ENCODE measurements around the gene NCS1.
"Not testable (repeated sequence)": the region's sequence is repeated elsewhere in the genome, so short reads cannot be mapped to it uniquely, and the experiment has no call there.

Gene NCS1

GRCh38 chr9:130246126-130246525 lies 73.9 kb downstream of the NCS1 start:
- Histone ChIP-seq H3K27ac (ENCODE audit: low read depth, low read length, severe bottlenecking) (no peak overlapping the region), H3K36me3 (ENCODE audit: control insufficient read depth, insufficient read depth, low read length) (no peaks in the 10 kb centered on the region), H3K9me3 (ENCODE audit: control insufficient read depth, low read length) (no peaks in the 10 kb centered on the region), H3K4me3 (ENCODE audit: extremely low read depth, insufficient read depth, low read length, poor library complexity, severe bottlenecking) (no peak overlapping the region), H3K4me1 (ENCODE audit: control insufficient read depth, insufficient read depth, low read length, poor library complexity, severe bottlenecking) (no peaks in the 10 kb centered on the region)
- 79 to 94% methylated on average over 2 of the region's 3 CpGs for WGBS, 2 experiments (ENCODE audit: insufficient coverage in 2 of 2)

DNA sequence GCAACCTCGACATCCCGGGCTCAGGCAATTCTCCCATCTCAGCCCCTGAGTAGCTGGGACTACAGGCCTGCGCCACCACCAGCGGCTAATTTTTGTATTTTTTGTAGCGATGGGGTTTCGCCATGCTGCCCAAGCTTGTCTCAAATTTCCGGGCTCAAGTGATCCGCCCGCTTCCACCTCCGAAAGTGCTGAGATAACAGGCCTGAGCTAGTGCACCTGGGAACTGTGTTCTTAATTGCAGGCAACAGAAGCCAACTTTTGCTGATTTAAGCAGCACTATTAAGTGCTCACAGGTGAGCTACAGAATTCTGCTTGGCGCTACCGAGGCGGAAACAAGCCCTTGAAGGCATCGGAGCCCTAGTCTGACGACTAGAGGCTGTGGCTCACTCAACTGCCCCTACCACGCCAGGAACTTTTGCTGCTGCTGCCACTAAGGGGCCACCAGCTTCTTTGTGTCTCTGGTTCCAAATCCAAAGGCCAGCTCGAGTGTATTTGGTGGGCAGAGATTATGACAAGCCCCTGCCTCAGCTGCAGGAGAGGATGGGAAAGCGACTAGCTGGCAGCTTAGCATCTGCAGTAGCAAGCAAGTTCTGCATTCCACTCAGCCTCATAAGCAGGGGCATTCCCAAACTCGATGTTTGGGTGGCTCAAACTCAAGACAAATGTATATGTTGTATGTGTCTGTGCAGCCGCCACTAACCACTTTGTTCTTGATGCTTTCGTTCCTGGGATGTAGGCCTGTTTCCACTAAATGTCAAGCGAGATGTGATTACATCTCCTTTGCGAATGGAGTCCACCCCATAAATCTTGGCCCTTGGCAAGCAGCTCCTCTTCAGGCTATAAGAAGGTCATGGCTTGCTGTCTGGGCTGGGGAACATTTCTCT lies 82.8 kb downstream of the NCS1 start:
- no peak overlapping the region for H3K27ac ChIP-seq (ENCODE audit: low read depth, low read length, severe bottlenecking)
- H3K4me3 ChIP-seq (ENCODE audit: extremely low read depth, insufficient read depth, low read length, poor library complexity, severe bottlenecking): no peak overlapping the region
- H3K9me3 ChIP-seq (ENCODE audit: control insufficient read depth, low read length): no peaks in the 10 kb centered on the region
- no peaks in the 10 kb centered on the region for H3K4me1 ChIP-seq (ENCODE audit: control insufficient read depth, insufficient read depth, low read length, poor library complexity, severe bottlenecking)
- 88 to 93% methylated on average over 22 to 23 of the region's 23 CpGs for WGBS, 2 experiments (ENCODE audit: insufficient coverage in 2 of 2)
- no peaks in the 10 kb centered on the region for H3K36me3 ChIP-seq (ENCODE audit: control insufficient read depth, insufficient read depth, low read length)

DNA sequence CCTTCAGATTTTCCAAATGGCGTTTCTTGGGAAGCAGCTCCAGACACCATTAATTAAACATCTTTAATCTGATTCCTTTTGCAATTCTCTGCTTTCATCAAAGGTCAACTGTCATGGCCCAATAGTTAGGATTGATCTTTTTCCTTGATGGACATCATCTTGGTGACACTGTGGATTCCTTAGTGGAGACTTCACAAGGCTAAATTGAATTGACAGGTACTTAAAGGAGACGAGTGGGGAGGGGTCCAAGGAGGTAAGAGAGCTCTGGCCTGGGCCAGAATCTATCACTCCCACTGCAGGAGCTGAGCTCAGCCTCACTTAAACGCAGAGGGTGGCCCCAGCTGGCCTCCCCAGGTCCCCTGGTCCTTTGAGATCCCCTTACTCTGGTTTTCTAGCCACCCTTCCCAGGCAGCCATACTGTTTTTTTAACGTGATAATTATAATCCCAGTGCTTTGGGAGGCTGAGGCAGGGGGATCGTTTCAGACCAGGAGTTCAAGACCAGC lies 83.5 kb downstream of the NCS1 start:
- no peaks in the 10 kb centered on the region for H3K36me3 ChIP-seq (ENCODE audit: control insufficient read depth, insufficient read depth, low read length)
- no peak overlapping the region for H3K27ac ChIP-seq (ENCODE audit: low read depth, low read length, severe bottlenecking)
- WGBS, 2 experiments (ENCODE audit: insufficient coverage in 2 of 2): 89 to 92% methylated on average over 4 of the region's 5 CpGs
- H3K9me3 ChIP-seq (ENCODE audit: control insufficient read depth, low read length): no peaks in the 10 kb centered on the region
- H3K4me1 ChIP-seq (ENCODE audit: control insufficient read depth, insufficient read depth, low read length, poor library complexity, severe bottlenecking): no peaks in the 10 kb centered on the region
- no peak overlapping the region for H3K4me3 ChIP-seq (ENCODE audit: extremely low read depth, insufficient read depth, low read length, poor library complexity, severe bottlenecking)

- H3K4me1 ChIP-seq (ENCODE audit: control insufficient read depth, insufficient read depth, low read length, poor library complexity, severe bottlenecking): no peaks in the 10 kb centered on the region
- H3K36me3 ChIP-seq (ENCODE audit: control insufficient read depth, insufficient read depth, low read length): no peaks in the 10 kb centered on the region
- H3K9me3 ChIP-seq (ENCODE audit: control insufficient read depth, low read length): no peaks in the 10 kb centered on the region
- no peak overlapping the region for H3K4me3 ChIP-seq (ENCODE audit: extremely low read depth, insufficient read depth, low read length, poor library complexity, severe bottlenecking)
- WGBS, 2 experiments (ENCODE audit: insufficient coverage in 2 of 2): 67% methylated on average over 1 of the region's 2 CpGs; no CpG with 5 or more reads in 1 of the 2 experiments
- no peak overlapping the region for H3K27ac ChIP-seq (ENCODE audit: low read depth, low read length, severe bottlenecking)
Observed at GRCh38 chr9:130256644-130257043, 84.4 kb downstream of the NCS1 start.

DNA sequence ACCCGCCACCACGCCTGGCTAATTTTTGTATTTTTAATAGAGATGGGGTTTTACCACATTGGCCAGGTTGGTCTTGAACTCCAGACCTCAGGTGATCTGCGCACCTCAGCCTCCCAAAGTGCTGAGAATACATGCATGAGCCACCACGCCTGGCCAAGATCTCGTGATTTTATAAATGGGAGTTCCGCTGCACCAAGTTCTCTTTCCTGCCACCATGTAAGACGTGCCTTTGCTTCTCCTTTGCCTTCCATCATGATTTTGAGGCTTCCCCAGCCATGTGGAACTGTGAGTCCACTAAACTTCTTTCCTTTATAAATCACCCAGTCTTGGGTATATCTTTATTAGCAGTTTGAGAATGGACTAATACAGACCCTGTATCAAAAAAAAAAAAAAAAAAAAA lies 85.9 kb downstream of the NCS1 start:
- not testable (repeated sequence) for H3K36me3 ChIP-seq (ENCODE audit: control insufficient read depth, insufficient read depth, low read length); H3K4me1 ChIP-seq (ENCODE audit: control insufficient read depth, insufficient read depth, low read length, poor library complexity, severe bottlenecking); H3K4me3 ChIP-seq (ENCODE audit: extremely low read depth, insufficient read depth, low read length, poor library complexity, severe bottlenecking); H3K9me3 ChIP-seq (ENCODE audit: control insufficient read depth, low read length); H3K27ac ChIP-seq (ENCODE audit: low read depth, low read length, severe bottlenecking)
- 92 to 95% methylated on average over 5 to 6 of the region's 7 CpGs for WGBS, 2 experiments (ENCODE audit: insufficient coverage in 2 of 2)

DNA sequence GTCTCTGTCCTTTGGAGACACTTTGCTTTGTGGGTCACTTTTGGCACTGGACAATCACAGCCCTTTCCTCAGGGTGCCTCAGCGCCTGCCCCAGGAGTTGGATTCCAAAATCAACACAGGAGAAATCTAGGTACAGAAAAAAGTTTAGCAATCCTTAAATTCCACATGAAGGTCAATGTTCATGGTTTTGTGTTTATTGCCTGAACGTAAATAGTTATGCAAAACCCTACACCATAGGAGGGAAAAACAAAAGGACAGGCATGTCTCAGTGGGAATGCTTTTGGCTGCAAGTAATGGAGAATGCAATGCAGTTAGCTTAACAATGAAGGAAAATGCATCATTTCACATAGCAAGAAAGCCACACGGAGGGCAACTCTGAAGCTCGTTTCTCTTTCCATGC lies 86.8 kb downstream of the NCS1 start:
- Histone ChIP-seq H3K27ac (ENCODE audit: low read depth, low read length, severe bottlenecking) (no peak overlapping the region), H3K36me3 (ENCODE audit: control insufficient read depth, insufficient read depth, low read length) (no peaks in the 10 kb centered on the region), H3K4me1 (ENCODE audit: control insufficient read depth, insufficient read depth, low read length, poor library complexity, severe bottlenecking) (peaks cover 4% of the 10 kb centered on the region), H3K9me3 (ENCODE audit: control insufficient read depth, low read length) (no peaks in the 10 kb centered on the region), H3K4me3 (ENCODE audit: extremely low read depth, insufficient read depth, low read length, poor library complexity, severe bottlenecking) (no peak overlapping the region)
- WGBS, 2 experiments (ENCODE audit: insufficient coverage in 2 of 2): 56 to 66% methylated on average over 2 to 3 of the region's 4 CpGs

DNA sequence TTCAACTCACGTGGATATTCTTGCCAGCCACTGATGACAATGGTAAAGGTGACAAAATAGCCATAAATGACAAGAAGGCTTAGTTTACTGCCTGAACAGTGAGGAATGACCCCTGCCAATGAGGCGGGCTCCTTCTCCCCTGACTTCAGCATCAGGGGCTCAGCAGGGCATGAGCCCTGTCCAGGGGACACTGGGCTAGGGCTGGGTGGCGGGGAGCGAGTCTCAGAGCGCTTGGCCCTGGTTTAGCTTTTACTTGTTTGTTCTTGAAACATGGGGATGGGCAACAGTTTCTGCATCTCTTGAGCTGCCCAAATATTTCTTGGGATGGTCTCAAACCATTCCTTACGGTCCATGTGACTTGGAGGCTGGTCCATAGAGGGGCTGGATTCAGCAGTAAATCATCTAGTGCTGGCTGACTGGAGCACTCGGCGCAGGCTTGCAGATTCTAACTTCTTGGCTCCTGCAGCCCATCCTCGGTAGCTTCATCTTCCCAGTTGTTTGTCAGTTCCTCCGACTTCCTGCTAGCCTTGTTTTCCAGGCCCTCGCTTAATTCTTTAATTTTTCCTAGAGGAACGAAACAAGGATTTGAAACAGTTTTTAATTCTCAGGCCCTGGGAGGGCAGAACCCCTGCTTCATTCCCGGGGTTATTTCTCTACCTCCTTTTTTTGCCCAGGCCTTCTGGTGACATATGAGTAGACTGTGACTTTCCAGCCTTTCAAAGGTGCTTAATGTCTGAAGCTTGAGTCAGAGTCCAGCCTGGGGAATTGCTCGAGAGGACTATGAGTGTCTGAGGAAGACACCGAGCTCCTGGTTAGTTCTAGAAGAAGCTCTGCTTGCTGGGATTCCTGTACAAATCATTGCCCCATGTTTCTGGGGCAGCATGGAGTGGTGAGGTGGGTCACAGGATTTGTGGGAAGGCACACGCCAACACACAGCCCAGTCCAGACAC lies 88.9 kb downstream of the NCS1 start:
- no peak overlapping the region for H3K4me3 ChIP-seq (ENCODE audit: extremely low read depth, insufficient read depth, low read length, poor library complexity, severe bottlenecking)
- H3K36me3 ChIP-seq (ENCODE audit: control insufficient read depth, insufficient read depth, low read length): no peaks in the 10 kb centered on the region
- H3K4me1 ChIP-seq (ENCODE audit: control insufficient read depth, insufficient read depth, low read length, poor library complexity, severe bottlenecking): peaks cover 17% of the 10 kb centered on the region
- H3K9me3 ChIP-seq (ENCODE audit: control insufficient read depth, low read length): no peaks in the 10 kb centered on the region
- WGBS, 2 experiments (ENCODE audit: insufficient coverage in 2 of 2): 90 to 93% methylated on average over 14 of the region's 16 CpGs
- H3K27ac ChIP-seq (ENCODE audit: low read depth, low read length, severe bottlenecking): no peak overlapping the region

GRCh38 chr9:130262061-130262745 lies 90.0 kb downstream of the NCS1 start:
- peaks cover 17% of the 10 kb centered on the region for H3K4me1 ChIP-seq (ENCODE audit: control insufficient read depth, insufficient read depth, low read length, poor library complexity, severe bottlenecking)
- WGBS, 2 experiments (ENCODE audit: insufficient coverage in 2 of 2): 92 to 93% methylated on average over 16 to 17 of the region's 17 CpGs
- no peaks in the 10 kb centered on the region for H3K36me3 ChIP-seq (ENCODE audit: control insufficient read depth, insufficient read depth, low read length)
- no peak overlapping the region for H3K4me3 ChIP-seq (ENCODE audit: extremely low read depth, insufficient read depth, low read length, poor library complexity, severe bottlenecking)
- no peak overlapping the region for H3K27ac ChIP-seq (ENCODE audit: low read depth, low read length, severe bottlenecking)
- no peaks in the 10 kb centered on the region for H3K9me3 ChIP-seq (ENCODE audit: control insufficient read depth, low read length)

DNA sequence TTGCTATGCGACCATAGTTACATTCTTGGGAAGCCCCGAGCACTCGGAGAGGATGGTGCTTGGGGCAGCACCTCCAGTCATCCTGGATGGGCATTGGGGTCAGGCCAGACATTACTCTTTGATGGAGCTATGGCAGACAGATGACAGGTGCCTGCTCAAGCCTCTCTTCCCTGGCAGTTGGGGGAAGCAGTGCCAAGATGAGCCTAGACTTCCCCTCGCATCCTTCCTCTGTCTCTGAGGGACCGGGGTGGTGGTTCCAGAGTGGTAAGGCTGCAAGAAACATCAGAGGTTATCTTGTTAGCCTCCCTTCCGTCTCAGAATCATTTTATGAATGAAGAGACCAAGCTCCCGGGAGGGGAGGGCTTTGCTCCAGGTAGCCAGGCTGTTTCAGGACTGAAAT lies 90.6 kb downstream of the NCS1 start:
- WGBS, 2 experiments (ENCODE audit: insufficient coverage in 2 of 2): 89 to 91% methylated on average over 5 to 6 of the region's 7 CpGs
- no peaks in the 10 kb centered on the region for H3K9me3 ChIP-seq (ENCODE audit: control insufficient read depth, low read length)

More for the DNA sequence above, 90.6 kb downstream of the NCS1 start:
- Histone ChIP-seq H3K27ac (ENCODE audit: low read depth, low read length, severe bottlenecking) (no peak overlapping the region), H3K4me3 (ENCODE audit: extremely low read depth, insufficient read depth, low read length, poor library complexity, severe bottlenecking) (no peak overlapping the region), H3K36me3 (ENCODE audit: control insufficient read depth, insufficient read depth, low read length) (no peaks in the 10 kb centered on the region), H3K4me1 (ENCODE audit: control insufficient read depth, insufficient read depth, low read length, poor library complexity, severe bottlenecking) (peaks cover 17% of the 10 kb centered on the region)

Data from mesodermal cell (in vitro differentiated cells).